Activated CD4-positive, alpha-beta T cell treated with anti-CD3 and anti-CD28 coated beads, Interleukin-2, amount 50 U/mL, for 1 hour (primary cell): ENCODE data around the gene PRKCE.
A peak's percentile ranks its signal among the peaks of the same experiment; 100 is the strongest.

ENCODE experiments used
- DNase-seq: peaks from one replicate; pipeline ENCODE4 v3.0.0-alpha.2; 2020

Gene PRKCE

DNA sequence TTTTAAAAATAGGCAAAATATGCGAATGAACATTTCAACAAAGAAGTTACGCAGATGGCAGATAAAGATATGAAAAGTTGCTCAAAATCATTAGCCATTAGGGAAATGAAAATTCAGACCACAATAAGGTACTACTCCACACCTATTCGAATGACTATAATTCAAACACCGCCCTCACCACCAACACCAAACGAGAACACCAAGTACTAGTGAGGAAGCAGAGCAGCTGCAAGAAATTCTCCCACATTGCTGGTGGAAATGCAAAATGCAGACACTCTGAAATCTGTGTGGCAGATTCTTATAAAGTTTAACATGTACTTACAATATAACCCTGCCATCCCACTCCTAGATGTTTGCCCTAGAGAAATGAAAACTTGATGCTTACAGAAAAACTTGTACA is 17.3 kb upstream of the PRKCE start:
- DNase-seq, result no peak

DNA sequence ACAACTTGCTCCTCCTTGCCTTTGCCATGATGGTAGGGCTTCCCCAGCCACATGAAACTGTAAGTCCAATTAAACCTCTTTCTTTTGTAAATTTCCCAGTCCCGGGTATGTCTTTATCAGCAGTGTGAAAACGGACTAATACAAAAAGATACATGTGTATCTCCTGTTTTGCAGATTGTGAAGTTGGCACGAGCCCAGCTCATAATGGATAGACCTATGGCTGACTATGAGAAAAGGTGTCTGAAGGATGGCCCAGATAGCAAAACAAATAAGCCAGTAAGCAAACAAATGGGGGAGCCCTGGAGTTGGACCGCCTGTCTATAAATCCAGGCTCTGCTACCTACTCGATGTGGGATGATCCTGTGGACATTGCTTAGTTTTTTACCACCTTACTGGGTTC is 15.5 kb upstream of the PRKCE start:
- DNase-seq, result no peak

DNA sequence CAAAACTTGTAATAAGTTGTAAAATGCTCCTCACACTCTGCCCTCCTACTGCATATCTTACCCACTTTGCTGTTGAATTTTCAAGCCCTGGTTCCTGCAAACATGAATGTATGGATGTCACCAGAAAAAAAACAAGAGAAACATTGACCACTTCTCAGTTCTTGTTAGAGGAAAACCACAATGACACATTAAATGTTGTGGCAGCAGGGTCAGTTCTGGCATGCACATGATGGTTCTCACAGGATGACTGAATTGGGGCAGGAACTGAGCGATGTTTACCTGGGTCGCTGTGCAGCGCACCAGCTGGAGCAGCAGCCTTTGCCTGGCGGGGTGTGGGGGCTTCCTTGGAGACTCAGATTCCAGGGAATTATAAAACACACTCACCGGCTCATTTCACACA is 14.0 kb upstream of the PRKCE start:
- no peak for DNase-seq

DNA sequence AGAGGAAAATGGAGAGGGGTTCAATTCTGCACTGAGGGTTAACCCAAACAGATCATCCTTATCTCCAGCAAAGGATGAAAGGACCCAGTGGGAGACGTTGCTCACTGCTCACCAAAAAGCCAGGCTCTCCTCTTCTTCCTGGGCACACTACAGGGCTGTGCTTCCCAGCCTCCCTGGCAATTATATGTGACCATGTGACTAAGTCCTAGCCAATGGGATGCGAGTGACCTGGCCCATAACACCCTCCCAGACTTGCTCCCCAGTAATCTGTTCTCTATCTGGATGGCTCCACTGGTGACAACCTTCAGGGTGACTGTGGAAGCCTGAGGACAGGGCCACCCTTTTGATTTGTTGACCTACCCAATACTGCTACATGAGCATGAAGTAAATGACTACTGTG is 10.9 kb upstream of the PRKCE start:
- no peak for DNase-seq

DNA sequence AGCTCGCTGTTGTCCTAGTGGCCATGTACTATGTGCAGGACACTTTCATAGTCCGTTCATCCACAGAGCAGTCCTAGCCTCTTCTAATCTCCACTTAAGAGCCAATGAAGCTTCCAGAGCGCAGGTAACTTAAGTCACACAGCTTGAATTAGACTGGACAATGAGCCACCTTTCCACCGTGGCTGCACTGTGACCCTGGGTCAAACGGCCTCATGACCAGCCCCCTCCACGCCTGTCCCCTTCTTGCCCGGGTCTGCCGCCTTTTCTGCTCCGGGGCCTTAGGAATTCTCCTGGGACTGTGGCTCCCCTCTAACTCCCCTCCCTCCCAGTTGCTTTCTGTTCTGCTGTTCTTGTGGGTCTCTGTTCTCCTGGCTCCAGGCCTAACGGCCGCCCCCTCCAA is 8.4 kb upstream of the PRKCE start:
- no peak for DNase-seq

DNA sequence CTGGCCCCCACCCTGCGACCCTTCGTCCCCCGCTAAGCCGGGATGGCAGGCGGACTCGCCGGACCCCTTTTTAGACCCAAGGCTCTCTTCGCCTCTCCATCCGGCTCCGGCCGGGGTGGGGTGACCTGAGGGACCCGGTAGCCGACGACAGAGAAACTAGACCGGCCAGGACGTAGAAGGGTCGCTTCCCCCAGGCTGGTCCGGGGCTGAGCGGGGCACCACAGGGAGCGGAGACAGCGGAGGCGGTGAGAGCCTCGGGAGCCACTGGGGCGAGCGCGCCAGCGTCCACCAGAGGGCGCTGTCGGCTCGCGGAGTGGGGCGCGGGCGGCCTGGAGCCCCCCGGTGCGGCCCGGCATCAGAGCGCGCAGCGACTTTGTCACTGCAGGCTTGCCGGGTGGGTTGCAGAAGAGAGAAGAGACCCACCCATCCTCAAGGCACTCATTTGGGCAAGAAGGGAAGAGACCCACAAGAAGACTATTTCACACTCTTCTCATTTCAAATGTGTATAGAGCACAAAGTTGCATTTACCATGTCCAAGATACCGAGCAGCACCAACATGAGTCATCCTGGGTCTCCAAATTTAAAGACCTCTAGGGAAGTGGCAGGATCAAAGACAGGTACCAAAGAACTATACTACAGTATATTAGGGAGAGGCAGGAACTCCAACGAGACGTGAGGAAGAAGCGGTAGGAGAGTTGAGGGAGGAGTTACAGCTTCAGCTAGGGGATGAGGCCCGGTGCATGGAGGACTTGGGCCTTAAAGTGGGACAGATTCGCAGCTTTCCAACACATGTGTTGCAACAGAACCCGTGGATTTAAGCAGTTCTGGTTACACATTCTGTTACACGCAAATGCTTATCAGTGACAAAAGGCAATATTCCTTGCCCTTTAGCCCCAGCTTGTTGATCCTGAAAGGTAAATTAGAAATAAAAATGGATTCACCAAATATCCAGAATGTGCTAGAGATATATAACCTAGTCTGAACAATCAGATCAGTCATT is 7.6 kb upstream of the PRKCE start:
- DNase-seq, result peak; percentile 76

DNA sequence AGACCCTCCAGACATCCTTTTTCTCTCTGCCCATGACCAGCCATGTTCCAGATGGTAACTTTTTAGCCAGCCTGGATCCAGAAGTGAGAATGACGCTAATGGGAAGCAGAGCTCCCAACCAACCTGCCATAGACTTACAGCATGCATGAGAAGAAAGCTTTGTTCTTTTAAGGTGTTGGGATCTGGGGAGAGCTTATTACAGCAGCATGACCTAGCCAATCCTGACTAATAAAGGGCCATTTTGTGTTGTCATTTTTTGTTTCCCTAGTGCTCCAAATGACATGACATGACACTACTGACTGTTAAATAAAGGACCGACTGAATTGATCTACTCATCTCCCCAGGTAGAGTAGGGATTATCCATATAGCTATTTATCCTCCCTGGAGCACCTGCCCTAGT is 5.2 kb upstream of the PRKCE start:
- no peak for DNase-seq

DNA sequence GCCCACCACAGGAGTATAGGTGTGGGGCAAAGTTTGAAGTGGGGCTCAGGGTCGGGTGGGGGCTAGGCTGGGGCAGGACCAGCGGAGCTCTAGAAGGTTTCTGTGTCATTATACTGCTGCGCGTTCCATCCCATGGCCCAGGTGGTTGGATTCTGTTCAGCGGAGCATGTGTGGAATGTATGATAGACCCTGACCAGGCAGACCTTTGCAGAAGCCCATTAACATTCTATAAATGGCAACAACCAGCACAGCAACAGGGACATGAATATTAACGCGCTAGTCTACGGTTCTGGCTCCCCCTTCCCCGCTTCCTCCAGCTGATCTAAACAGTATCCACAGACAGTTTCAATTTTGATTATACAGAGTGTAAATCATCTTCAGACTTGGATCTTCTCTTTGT is 4.1 kb upstream of the PRKCE start:
- no peak for DNase-seq

DNA sequence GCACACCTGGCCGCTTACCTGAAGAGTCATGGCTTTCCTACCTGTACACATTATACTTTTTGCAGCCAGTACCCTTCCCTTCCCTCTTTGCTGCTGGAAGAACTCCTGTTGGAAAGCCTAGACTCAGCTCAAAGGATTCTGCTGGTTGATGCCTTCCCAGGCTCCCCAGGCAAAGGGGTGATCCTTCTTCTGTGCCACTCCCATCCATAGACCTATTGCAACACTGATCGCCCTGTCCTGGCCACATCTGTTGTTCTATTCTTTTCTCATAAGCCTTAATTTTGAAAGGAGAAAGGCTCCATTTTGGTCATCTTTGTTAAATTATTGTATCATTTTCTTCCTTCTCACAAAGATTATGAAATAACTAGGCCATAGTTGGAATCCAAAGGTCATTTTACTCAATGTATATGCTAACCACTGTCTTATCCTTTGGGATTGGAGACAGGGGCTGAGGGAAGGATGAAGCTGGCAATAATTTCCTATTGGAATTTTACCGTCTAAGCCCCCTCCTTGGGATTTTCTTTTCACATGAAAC is 3.4 kb upstream of the PRKCE start:
- no peak for DNase-seq

DNA sequence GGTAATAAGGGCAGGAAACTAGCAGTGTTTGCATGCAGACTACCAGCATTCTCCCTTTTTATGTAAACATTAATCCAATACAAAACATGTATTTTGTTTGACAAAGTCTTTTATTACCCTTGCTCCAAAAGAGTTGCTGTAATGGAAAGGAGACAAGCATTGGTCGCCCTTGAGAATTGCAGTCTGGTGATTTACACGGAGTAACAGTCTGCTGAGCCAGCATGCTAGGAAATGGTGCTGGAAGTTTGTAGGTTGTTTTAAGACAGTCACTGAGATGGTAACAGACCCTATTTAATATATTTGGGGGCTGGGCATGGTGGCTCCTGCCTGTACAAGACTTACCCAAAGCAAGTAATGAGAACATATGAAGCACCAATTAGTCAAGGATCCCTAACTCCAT is 2.8 kb upstream of the PRKCE start:
- DNase-seq, result no peak

DNA sequence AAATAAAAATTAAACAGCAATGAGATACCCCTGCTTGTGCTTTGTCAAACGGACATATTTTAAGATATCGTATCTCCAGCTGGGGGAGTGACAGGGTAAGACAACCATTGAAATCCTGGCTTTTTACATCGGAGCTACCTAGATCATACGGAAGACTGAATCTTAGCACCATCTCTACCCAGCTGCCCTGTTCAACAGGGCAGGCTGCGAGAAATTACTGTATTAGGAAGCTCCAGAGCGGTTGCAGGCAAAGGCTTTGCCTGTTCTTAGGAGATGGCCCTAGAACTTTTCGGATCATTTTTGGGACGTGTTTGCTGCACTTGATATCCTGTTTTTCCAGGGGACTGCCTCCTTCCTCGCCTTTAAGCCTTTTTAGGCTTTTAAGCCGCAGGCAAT is 2.0 kb upstream of the PRKCE start:
- DNase-seq, result no peak

DNA sequence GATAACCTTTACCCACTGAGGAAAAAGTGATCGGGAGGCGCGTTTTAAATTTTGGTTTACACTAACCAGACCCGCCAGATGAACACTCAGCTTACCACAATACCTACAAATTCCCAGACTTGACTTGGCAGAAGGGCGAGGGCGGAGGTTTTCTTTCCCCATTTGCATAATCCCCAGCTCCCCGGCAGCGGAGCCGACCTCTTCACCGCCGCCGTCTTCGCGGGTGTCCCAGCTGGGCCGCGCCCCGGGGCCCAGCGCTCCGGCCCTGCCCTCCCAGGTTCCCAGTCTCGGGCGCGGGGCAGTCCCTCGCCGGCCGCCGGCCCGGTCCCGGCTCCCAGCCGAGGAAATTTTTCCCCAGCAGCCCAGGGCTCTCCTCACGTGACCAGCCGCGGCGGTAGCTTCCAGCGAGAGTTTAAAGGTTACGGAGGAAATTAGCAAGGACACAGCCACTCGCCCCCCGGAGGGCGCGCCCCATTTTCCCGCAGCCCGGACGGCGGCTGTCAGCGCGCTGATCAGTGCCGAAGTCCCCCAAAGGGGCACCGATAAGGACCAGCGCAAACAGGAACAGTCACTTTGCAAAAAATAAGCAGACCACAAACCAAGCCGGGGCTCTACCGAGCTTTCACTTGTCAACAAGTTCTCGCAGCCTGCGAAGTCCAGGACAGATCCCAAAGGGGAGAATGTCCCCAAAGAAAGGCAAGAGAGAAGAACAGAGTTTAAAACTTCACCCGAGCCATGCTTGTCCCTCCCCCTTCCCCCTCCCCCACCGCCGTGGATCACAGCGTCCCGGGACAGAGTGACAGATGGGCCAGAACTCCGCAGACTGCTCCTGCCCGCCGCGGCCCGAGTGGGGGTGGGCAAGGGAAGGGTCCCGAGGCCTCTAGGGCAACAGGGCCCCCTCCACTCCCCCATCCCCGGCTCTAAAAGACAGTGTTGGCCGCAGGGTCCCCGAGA is 1.3 kb upstream of the PRKCE start:
- peak; percentile 59 for DNase-seq

DNA sequence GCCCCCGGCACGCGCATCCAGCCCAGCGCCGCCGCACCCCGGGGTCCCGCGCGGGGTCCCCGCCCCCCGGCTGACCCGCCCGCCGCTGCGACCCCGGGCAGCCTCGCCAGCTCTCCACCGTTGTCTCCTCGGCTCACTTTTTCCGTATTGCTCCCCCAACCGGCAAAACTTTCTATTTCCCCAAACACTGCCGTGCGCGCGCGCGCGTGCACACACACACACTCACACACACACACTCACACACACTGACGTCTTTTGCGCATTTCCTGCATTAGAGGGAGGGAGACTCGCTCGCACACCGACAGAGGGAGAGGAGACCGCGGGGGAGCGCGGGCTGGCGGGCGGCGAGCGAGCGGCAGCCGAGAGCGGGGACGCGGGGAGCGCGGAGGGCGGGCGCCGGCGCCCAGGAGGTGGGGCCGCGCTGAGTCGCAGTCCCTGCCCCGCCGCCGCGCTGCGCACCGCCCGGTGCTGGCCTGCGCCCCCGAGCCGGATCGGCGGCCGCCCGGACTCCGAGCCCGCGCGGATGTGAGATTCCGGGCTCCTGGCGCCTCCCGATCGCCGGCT is 542 bp upstream of the PRKCE start:
- peak; percentile 94 for DNase-seq

DNA sequence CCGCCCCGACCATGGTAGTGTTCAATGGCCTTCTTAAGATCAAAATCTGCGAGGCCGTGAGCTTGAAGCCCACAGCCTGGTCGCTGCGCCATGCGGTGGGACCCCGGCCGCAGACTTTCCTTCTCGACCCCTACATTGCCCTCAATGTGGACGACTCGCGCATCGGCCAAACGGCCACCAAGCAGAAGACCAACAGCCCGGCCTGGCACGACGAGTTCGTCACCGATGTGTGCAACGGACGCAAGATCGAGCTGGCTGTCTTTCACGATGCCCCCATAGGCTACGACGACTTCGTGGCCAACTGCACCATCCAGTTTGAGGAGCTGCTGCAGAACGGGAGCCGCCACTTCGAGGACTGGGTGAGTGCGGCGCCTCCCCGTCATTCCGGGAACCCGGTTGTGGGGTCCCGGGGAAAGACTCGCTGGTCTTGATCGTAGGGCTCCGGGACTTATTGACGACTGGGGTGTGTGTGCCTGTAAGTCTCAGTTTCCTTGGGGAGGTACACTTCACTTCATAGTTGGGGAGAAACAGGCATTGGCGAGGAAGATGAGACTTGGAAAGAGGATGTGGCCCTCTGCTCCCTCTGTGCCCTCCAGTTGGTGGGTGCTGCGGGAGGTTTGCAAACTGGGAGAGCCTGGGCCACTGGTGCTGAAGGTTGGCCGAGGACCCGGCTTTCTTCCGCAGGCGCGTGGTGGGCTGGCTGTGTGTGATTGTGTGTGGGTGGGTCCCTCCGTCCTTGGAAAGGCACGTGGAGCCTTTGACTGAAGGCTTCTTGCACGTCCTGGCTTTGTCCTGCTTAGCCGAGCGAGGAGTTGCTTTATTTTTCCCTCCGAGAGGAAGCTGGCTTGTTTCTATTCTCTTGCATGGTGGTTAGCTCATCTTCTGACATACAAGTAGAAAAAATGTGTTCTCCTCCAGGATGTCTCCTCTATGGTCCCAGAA is 886 bp downstream of the PRKCE start:
- DNase-seq, result peak; percentile 29

DNA sequence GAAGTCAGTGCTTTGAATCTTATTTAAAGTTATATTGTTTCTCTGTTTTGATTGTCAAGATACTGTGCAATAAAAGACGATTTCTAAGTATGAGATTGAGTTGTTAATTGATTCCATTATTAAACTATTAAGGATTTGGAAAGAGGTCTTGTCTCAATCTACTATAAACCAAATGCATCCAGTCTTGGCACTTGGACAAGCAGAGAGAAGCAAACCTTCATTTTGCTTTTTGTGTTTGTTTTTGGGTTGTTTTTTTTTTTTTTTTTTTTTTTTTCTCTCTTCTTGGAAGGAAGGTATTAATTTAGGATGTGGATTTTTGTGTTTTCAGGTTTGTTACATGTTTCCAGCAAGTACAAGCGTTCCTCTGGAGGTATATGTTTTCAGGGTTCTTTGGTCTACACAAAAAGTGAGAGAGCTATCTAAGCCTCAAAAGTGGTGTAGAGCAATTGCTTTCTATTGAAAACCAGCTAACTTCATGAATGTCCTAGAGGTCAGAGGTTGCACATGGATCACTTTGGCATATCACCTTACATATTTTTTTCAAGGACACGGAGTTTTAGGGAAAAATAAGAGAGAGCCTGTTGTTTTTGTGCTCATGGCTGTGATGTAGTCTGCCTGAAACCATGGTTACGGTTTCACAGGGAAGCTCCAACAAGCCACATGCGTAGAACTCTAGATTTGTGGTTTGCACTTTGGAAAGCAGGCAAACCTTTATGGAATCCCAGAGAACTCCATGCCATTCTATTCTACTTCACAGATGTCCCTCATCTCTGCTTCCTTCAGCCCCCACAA is 1.8 kb downstream of the PRKCE start:
- DNase-seq, result no peak

DNA sequence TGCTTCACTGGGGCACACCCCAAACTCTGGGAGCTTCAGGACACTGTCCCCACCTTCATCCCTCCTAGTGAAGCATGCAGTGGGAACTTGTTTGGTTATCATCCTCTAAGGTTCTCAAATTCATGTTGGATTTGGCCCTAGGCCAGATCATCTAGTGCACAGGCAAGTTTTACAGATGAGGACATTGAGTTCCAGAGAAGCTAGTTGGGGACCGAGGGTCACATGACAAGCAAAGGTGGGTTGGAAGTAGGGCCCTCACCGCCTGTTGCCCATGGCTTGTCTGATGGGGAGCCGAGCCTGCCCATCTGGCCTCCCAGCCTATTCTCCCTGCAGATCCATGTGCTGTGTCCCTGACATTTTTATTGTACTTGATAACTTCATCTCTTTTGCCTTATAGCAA is 2.8 kb downstream of the PRKCE start:
- DNase-seq, result no peak

DNA sequence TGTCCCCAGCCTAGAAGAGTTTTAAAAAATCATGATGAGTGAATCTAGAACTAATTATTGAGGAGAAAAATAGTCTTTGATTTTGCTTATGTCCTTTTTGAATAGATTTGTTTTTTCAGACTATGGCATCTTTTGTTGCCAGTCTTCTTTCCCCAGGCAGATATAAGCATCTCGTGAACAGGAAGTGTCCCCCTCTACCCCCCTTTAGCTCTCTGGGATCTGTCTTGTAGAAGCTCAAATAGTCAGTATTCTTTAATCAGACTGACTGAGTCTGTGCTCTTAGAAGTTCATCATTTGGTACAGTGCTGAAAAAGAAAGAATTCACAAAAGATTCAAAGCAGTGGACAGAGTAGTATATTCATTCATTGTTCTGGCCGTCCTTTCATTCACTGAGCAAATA is 10.4 kb downstream of the PRKCE start:
- DNase-seq, result no peak

DNA sequence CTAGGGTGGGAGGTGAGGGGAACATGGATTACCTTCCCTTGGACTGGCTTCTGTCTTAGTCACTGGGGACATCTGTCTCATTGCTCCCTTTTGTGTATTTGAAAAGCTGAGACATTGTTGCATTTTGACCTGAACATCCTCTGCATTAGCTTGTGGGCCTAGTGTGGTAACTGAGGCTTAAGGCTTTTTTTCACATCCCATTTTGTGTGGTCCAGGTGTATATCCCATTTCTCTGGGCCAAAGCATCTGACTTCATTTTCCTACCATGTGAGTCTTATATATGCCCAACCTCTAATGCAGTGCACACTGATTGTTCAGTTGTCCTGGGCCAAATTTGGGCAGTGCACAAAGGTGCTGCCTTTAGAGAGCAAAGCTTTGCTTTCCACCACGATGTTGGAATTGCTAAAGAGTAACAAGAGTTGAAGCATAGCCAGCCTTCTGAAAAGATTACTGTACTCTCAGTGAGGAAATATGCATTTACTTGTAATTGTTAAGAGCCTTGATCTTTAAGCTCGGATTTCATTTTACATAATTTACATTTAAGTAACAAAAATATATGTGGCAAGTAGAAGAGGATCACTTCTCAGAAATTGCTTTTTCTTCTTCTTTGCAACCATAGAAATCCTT is 13.3 kb downstream of the PRKCE start:
- DNase-seq, result no peak

DNA sequence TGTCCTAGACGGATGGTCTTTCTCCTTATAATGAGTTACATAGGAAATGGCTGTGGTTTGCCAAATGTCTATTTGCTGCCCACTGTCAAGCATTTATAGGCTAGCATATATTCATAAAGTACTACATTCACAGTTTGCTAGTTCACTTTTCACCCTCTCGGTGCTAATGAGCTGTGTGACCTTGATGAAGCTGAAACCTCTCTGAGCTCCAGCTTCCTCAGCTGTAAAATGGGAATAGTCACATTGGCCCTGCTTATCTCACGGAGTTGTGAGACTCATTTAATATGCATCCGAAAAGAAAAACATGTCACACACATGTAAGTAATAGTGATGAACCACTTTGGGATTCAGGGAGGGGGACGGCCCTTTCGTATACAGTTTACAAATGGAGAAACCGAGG is 17.0 kb downstream of the PRKCE start:
- DNase-seq, result no peak

DNA sequence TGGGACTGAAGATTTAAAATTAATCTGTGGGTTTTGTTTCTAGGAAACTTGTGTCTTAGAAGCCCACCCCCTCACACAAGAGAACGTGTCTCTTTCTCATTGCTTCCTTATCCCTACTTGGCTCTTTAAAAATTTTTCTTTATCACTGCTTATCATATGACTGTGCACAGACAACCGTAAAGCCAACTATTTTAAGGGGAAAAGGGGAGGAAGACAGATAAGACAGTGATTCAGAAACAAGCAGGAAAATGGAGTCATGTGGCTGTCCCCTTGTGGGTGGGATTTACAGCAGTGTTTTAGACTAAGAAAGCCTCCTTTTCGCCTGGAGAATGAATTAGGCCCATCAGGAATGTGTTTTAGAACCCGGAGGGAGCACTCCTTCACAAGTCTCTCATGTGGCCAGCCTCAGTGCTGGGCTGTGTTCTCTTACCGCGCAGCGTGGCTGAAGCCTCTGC is 17.6 kb downstream of the PRKCE start:
- DNase-seq, result no peak

DNA sequence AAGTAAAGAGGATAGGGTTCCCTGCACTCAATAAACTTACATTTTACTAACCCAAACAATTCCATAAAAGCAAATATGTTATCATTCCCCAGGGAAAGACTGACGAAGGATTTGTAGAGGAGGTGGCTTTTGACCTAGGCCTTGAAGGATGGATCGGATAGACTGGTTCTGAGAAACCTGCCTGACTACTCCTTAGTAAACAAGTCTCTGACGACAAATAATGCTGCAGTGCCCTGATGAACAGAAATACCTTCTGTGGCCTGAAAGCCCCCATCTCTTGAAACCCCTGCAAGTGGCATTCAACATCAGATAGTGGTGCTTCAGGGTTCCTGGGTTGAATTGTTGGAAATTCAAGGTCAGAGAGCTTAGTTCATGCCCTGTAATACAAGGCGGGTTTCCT is 19.2 kb downstream of the PRKCE start:
- DNase-seq, result no peak
